Astrocyte of the spinal cord (primary cell): ENCODE measurements around the gene LIPM.
A peak's percentile ranks its signal among the peaks of the same experiment; 100 is the strongest.

Experiments
- DNase-seq: peaks from one replicate; pipeline ENCODE4 v3.0.0; 2011; ENCODE audit warnings: low read depth, low spot score
- H3K4me3 ChIP-seq: 2 replicates; pipeline ENCODE4 v1.5.1; 2011; ENCODE audit warnings: low read depth, mild to moderate bottlenecking, low read length, moderate library complexity
- in situ Hi-C: cut with HindIII; loops from 2 replicates; pipeline ENCODE4 v1.10.0; 2017; ENCODE audit warnings: low sequenced_read_pairs
- TF ChIP-seq, protein P1 (sequence below): IDR thresholded peaks from 2 replicates; pipeline ENCODE4 v1.5.1; 2012; ENCODE audit warnings: low read depth, mild to moderate bottlenecking, low read length, inconsistent platforms

Gene LIPM

GRCh38 chr10:88809621-88810020 lies 7.1 kb downstream of the LIPM start:
- no peak for DNase-seq
- TF ChIP-seq, protein P1, sequence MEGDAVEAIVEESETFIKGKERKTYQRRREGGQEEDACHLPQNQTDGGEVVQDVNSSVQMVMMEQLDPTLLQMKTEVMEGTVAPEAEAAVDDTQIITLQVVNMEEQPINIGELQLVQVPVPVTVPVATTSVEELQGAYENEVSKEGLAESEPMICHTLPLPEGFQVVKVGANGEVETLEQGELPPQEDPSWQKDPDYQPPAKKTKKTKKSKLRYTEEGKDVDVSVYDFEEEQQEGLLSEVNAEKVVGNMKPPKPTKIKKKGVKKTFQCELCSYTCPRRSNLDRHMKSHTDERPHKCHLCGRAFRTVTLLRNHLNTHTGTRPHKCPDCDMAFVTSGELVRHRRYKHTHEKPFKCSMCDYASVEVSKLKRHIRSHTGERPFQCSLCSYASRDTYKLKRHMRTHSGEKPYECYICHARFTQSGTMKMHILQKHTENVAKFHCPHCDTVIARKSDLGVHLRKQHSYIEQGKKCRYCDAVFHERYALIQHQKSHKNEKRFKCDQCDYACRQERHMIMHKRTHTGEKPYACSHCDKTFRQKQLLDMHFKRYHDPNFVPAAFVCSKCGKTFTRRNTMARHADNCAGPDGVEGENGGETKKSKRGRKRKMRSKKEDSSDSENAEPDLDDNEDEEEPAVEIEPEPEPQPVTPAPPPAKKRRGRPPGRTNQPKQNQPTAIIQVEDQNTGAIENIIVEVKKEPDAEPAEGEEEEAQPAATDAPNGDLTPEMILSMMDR: no peak
- H3K4me3 ChIP-seq: no peak overlapping the region
- in situ Hi-C loops: no loop called here

DNA sequence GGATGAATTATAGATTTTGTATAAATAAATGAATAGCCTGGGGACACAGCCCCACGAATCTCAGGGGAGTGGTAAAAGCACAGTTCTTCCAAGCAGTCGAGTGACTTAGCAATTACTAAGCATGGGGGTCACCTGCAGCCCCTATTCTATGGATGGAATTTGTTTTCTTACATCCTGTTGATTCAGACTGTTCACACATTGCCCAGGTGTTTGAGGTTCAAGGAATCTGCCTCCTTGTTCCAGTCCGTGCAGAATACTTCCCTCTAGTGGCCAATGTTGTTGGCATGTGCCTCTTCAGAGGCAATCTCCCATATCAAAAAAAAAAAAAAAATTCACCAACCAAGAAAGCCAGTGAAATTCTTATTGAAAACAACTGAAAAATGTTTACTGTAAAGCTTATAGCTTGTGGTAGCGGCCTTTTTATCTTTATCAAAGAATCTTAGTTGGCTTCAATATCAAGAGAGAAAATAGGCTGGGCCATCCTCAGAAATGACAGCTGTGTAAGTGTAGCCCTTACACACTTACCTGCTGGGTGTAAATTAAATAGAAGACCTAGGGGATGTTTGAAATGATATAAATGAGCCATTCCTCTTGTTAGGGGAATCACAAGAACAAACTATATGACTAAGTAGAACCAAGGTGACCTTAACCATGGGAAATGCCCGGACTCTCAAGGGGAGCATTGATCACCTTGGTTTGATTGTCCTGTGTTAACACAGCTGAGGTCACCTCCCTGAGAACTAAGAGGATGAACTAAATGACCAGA lies 7.8 kb downstream of the LIPM start:
- H3K4me3 ChIP-seq: no peak overlapping the region
- DNase-seq: peak; percentile 71
- in situ Hi-C loops: no loop called here
- TF ChIP-seq, protein P1: peak; percentile 85

DNA sequence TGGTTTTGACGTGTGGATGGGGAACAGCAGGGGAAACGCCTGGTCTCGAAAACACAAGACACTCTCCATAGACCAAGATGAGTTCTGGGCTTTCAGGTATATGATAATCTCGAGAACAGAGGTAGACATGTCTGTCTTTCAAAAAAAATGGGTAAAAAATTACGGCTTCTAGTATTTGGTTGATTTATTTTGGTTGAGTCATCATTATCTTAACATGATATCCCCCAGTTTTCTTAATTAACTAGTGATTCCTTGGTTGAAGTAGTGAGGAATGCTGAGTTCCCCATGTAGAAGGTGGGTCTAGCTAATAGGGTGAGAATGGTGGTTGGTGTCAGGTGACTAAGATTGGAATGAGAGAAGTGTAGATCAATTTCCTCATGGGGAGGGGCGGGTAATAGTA lies 10.7 kb downstream of the LIPM start:
- TF ChIP-seq, protein P1: no peak
- in situ Hi-C loops: no loop called here
- no peak for DNase-seq
- H3K4me3 ChIP-seq: no peak overlapping the region

GRCh38 chr10:88819290-88819689 lies 16.8 kb downstream of the LIPM start:
- H3K4me3 ChIP-seq: no peak overlapping the region
- DNase-seq: peak; percentile 77
- in situ Hi-C loops: no loop called here
- TF ChIP-seq, protein P1: no peak

- TF ChIP-seq, protein P1: no peak
- peak; percentile 65 for DNase-seq
- H3K4me3 ChIP-seq: no peak overlapping the region
- in situ Hi-C loops: no loop called here
Measured at GRCh38 chr10:88820748-88821401, 18.3 kb downstream of the LIPM start.

- TF ChIP-seq, protein P1: no peak
- no peak overlapping the region for H3K4me3 ChIP-seq
- in situ Hi-C loops: no loop called here
- no peak for DNase-seq
Measured at GRCh38 chr10:88826388-88826787, 23.9 kb downstream of the LIPM start.
